ENCODE data around the gene NMT2.
A peak's percentile ranks its signal among the peaks of the same experiment; 100 is the strongest.

Gene NMT2

GRCh38 chr10:15140698-15141097, 27.8 kb downstream of the NMT2 start:
- DNase-seq = no peak

DNA sequence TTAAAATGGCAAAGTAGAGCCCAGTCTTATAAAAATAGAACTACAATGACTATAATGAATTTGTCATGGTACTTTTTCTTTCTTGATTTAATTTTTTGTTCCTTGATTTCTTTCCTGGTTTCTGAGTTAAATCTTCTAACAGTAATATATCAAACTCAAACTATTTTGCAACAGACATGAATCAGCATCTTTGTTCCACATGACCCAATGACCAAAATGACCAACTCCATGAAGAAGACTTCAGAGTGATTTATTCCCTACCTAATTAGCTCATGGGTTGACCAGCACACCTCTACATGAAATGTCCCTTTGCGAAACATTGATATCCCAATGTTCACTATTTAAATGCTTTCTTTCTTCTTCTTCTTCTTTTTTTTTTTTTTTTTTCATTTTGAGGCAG, 30.9 kb downstream of the NMT2 start:
- DNase-seq = peak; percentile 41

- no peak for DNase-seq
Observed at GRCh38 chr10:15137036-15137359, 31.5 kb downstream of the NMT2 start.

GRCh38 chr10:15136129-15137035, 32.1 kb downstream of the NMT2 start:
- DNase-seq = no peak

DNA sequence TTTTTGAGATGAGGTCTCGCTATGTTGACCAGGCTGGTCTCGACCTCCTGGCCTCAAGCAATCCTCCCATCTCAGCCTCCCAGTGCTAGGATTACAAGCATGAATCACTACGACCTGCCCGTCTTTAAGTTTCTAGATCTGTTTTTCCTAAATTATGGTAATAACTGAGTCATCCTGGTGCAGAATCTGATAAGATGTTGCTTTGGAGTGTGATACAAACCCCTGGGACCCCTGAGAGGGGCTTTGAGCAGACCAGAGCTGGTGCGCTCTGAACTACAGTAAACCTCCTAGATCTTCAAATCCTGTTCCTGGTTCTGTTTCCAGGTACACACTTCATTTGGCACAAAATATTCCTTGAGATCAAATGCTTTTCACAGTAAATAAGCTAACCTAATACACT, 37.2 kb downstream of the NMT2 start:
- DNase-seq = no peak

- DNase-seq = no peak
Observed at GRCh38 chr10:15124908-15125307, 43.6 kb downstream of the NMT2 start.

- DNase-seq = no peak
Observed at GRCh38 chr10:15124190-15124589, 44.3 kb downstream of the NMT2 start.

- no peak for DNase-seq
Observed at GRCh38 chr10:15123749-15124184, 44.7 kb downstream of the NMT2 start.

- DNase-seq = no peak
Observed at GRCh38 chr10:15122477-15123030, 45.9 kb downstream of the NMT2 start.

GRCh38 chr10:15121707-15122106, 46.8 kb downstream of the NMT2 start:
- no peak for DNase-seq

DNA sequence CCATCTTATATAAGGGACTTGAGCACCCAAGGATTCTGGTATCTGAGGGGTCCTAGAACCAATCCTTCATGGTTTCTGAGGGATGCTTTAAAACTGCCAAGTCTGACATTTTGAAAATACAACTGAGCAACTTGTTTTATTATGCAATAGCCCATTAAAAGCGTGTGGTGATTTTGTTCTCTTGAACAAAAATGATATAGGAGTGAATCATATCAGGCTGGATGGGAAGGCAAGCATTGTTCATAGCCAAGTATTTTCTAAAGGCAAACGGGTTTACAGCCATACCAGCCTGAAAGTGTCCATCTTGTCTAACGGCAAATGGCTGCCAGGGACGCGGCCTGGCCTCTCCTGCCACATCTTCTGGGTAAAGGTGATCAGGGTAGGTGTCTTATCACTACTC, 48.0 kb downstream of the NMT2 start:
- no peak for DNase-seq

- DNase-seq = no peak
Observed at GRCh38 chr10:15118615-15119014, 49.9 kb downstream of the NMT2 start.

DNA sequence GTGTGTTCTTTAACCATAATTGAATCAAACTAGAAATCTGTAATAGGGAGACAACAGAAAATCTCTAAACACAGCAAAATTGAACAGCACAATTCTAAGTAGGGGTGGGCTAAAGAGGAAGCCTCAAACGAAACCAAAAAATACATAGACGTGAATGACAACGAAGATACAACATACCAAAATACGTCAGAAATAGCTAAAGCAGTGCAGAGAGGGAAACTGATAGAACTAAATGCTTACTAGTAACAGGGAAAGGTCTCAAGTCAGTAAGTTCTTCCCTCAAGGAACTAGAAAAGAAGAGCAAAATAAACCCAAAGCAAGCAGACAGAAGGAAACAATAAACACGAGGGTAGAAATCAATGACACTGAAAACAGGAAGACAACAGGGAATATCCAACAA, 52.3 kb downstream of the NMT2 start:
- DNase-seq = no peak

DNA sequence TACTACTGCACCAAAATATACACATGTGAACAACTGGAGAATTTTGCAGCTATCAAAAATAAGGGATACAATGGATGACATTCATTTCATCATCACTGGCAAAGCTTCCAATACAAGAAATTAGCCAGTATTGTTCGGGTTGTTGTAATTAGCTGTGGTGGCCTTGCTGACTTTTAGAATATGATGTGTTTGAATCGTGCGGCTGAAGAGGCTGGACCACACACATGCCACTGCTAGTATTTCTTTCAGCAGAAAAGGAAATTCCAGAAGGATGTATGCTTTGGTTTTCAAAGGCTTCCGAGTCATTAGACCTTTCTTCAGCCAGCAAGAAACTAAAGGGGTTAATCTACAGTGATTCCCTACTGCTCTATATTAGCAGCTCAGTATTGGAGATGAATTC, 54.7 kb downstream of the NMT2 start:
- no peak for DNase-seq

- no peak for DNase-seq
Observed at GRCh38 chr10:15112657-15113056, 55.8 kb downstream of the NMT2 start.

GRCh38 chr10:15106352-15107013, 62.0 kb downstream of the NMT2 start:
- peak; percentile 87 for DNase-seq

- DNase-seq = no peak
Observed at GRCh38 chr10:15103513-15103912, 65.0 kb downstream of the NMT2 start.

DNA sequence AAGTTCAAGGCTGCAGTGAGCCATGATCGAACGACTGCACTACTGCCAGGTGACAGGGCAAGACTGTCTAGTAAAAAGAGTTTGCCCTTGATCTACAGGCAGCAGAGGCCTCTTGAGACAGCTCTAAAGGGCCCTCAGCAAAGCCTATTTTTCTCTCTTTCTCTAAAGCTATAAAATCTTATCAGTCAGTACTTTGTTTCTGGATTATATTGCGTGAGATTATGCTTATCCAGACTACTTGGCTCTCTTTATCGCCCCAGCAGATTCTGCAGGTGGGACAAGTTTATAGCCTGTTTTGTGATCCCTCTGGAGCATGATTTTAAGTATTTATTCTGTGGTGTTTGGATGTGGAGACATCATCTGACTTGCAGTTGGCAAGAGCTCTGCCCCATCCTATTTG, 68.6 kb downstream of the NMT2 start:
- DNase-seq = no peak

DNA sequence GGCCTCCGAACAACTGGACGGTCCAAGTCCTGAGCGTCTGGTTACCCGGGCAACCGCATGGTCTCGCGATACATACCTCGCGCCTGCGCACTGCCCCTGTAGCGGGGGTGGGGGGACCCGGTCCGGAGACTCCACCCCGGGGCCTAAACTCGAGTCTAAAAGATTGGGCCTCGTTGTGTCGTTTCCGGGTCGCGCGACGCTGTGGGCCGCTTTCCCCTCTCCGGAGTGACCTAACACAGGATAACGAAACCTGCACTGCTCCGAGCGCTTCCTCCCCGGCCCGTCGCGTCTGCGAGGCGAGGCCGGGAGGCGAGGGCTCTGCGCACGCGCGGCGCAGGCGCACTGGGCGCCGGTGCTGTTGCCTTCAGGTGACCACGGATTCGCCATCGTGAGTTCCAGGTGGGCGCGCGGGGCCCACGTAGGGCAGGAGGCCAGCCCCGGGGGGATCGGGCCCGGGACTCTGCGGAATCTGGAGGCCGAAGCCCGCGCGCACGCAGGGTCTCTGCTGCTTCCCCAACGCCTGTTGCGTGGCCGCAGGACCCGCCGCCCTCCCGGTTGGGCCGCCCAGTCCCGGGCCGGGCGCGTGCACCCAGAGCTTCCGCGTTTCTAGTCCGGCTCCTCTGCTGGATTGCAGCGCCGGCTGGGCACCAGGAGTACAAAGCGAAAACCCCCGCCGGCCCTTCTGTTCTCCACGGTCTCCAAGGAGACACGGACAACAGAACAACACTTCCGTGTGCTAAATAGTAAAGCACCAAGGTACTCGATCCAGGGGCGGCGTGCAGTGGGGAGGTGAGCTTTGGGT, 71.3 kb downstream of the NMT2 start, which contains the start of gene RPP38:
TSS of gene RPP38 (plus strand) at position 345 of the 802 bp plus-strand sequence. CDS start 5,960 bp downstream, outside the sequence.
- peak; percentile 99 for DNase-seq

- DNase-seq = no peak
Observed at GRCh38 chr10:15096661-15097010, 71.9 kb downstream of the NMT2 start.

DNA sequence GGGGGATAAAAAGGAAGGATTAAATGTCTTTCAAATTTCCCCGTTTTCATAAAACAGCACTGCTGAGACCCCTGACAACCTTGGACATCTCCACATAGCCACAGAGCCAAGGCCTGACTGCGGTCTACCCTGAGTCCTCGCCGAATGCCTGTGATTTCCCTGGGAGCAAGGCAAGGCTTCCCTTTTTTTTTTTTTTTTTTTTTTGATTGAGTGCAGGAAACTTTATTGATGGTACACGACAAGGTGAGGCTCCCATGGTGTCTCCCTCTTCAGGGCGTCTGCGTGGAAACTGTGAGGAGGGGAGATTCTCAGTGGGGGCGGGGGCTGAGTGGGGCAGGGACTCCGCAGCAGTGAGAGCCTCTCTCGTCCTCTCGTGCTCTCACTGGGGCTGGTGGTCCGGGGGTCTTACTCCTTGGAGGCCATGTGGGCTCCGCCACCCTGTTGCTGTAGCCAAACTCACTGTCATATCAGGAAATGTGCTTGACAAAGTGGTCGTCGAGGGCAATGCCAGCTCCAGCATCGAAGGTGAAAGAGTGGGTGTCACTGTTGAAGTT, 75.6 kb downstream of the NMT2 start:
- no peak for DNase-seq

- no peak for DNase-seq
Observed at GRCh38 chr10:15091418-15091817, 77.1 kb downstream of the NMT2 start.
